HEK293T (cell line): ENCODE results near the gene L2HGDH.

ENCODE experiments used
- BHLHE40 ChIP-seq: fragments of 450-650 bp; IDR thresholded peaks from 2 replicates; pipeline ENCODE4 v1.6.1; 2016; ENCODE audit warnings: mild to moderate bottlenecking, moderate library complexity, borderline replicate concordance
- FOXM1 ChIP-seq: fragments of 450-650 bp; IDR thresholded peaks from 2 replicates; pipeline ENCODE4 v1.6.1; 2017; ENCODE audit warnings: mild to moderate bottlenecking, borderline replicate concordance
- NFRKB ChIP-seq: fragments of 450-650 bp; IDR thresholded peaks from 2 replicates; pipeline ENCODE4 v1.6.1; 2016; ENCODE audit warnings: mild to moderate bottlenecking, moderate library complexity
- PKNOX1 ChIP-seq: fragments of 450-650 bp; IDR thresholded peaks from 2 replicates; pipeline ENCODE4 v1.6.1; 2016
- SP1 ChIP-seq: fragments of 450-650 bp; IDR thresholded peaks from 2 replicates; pipeline ENCODE4 v1.6.1; 2017
- SUZ12 ChIP-seq: fragments of 450-650 bp; IDR thresholded peaks from 2 replicates; pipeline ENCODE4 v1.6.1; 2016; ENCODE audit warnings: mild to moderate bottlenecking
- TARDBP ChIP-seq: fragments of 450-650 bp; IDR thresholded peaks from 2 replicates; pipeline ENCODE4 v1.6.1; 2016

GRCh38 chr14:50228313-50228712, 83.7 kb downstream of the L2HGDH start:
- TF ChIP-seq SUZ12 (no peak), BHLHE40 (no peak), PKNOX1 (no peak), SP1 (no peak), TARDBP (no peak), FOXM1 (no peak), NFRKB (no peak)
